CD4-positive, alpha-beta T cell treated with Interleukin-15 for 4 hours (primary cell): ENCODE measurements around the gene WWOX.

Experiments used
- DNase-seq: peaks from one replicate; pipeline ENCODE4 v3.0.0-alpha.2; 2020; ENCODE audit warnings: low spot score

Gene WWOX

DNA sequence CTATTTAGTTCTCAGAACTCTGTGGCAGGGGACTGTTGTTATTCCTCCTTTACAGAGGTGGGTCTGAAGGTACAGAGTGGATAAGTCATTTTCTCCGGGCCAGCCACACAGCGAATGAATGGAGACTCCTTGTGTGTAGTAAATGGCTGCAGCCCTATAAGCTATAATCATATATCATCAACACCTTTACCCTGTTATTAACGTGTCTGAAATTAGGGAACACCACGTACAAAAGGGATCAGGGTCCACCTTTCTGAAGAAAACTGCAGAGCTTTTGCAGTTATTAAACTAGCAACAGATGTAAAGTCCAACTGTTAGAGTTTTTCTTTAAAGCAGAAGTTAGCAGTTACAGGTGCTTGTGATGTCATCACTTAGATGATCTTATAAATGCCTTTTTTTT lies 804.4 kb downstream of the WWOX start:
- DNase-seq = no peak

DNA sequence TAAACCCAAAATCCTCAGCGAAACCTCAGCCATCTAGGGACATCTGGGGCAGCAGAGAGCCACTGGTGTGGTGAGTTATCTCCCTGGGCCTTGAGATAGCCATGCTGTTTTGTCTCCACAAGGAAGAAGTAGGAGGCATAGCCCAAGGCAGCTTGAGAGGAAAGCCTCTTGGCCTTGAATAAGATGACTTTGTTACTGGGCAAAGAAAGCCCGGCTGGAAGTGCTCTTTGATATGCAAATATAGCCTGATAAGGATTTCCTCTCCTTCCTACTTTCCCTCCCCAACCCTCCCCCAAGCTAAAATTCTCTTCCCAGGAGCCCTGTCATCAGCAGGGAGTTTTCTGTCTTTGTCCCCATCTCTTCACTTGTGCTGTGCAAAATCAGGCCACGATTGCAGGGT lies 806.7 kb downstream of the WWOX start:
- DNase-seq = no peak

GRCh38 chr16:78909226-78909625 lies 809.8 kb downstream of the WWOX start:
- no peak for DNase-seq

DNA sequence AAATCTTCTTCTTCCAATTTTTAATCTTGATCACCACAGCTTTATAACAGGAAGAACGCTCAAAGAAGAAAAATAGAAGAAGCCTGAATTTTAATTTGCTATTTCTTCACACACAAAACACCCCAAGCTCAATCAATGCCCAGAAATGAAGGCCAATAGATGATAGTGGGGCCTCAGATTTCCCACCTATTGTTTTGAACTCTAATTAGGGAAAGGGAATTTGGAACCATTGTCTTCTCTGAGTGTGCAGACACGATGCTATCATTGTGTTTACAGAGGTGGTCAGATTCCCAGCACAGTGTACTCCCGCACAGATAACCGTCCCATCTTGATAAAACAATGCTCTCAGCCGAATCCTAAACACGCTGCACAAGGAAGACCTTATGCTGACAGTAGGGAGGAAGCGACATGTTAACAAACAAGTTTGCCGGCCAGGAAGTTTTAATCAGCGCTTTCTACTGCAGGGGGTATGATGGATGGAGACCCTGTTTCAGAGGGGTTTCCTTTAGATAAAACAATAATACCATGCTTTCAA lies 816.4 kb downstream of the WWOX start:
- no peak for DNase-seq

GRCh38 chr16:78916928-78917545 lies 817.6 kb downstream of the WWOX start:
- DNase-seq = no peak

- no peak for DNase-seq
Observed at GRCh38 chr16:78918805-78919305, 819.4 kb downstream of the WWOX start.

DNA sequence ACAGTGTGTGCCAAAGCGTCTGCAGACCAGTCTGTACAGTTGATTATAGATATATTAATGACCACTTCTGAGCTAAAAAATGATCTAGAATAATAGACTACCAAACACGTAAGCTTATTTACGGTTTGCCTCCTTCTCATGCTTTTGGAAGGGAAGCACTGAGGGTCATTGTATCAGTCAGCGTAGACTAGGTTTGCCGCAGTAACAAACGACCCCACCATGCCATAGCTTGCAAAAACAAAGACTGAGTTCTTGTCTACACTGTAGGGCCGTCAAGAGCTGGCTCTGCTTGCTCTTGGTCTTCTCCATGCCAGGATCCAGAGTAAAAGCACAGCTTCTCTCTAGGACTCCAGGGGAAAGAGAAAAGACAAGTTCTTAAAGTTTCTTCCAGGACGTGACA lies 820.4 kb downstream of the WWOX start:
- DNase-seq = no peak

DNA sequence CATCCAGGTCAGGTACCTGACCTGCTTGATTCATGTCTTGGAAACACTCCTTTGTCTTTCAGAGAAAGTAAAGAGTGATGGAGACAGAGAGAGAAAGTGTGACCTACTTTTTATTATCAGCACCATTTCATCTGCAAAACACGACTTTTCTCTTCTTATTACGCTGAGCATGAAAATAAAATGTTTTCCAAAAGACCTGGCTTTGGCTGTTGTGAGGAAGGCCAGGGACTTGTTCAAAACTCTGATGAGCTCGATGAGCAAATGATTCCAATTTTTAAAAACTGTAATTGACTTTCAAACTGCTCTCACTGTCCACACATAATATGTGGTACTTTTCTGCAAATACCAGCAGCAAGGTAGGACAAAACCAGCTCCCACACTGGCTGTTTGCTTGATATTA lies 821.2 kb downstream of the WWOX start:
- DNase-seq = no peak

DNA sequence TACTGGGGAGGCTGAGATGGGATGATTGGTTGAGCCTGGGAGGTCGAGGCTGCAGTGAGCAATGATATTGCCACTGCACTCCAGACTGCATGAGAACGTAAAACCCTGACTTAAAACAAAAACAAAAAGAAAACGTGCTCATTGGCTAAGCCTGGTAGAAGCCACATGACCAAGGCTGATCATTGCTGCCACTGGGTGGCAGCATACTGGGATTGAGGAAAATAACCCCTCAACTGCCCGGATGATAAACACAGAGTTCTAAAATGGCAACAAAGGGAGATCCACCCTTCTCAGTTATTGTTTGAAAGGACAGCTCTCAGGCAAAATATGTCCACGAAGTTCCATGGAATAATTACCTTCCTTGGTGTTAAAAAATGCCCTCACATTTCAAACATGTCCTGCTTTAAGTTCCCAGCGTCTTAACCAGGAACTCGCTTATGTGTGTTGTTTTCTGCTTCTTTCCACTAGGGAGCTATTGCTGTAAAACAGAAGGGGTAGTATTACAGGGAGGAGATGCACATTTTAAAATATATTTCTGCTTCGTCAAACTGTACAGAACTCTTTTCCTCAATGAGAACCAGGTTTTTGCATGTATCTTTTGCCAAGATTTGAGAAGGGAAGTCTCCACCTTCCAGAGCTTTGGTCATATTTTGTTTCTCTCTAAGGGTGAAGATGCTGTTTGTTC lies 825.8 kb downstream of the WWOX start:
- peak; percentile 32 for DNase-seq

DNA sequence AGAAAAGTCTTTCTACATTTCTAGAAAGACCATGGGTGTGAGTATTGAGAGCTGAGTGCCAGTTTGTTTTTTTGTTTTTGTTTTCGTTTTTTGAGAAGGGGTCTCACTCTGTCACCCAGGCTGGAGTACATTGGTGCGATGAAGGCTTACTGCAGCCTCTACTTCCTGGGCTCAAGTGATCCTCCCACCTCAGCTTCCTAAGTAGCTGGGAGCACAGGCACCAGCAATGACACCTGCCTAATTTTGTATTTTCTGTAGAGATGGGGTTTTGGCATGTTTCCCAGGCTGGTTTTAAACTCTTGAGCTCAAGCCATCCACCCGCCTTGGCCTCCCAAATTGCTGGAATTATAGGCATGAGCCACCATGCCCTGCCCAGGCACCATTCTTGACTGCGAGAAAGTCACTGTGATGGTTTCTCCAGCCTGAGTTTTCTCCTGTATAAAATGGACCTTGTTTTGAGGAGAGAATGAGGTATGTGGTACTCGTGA lies 827.3 kb downstream of the WWOX start:
- no peak for DNase-seq

DNA sequence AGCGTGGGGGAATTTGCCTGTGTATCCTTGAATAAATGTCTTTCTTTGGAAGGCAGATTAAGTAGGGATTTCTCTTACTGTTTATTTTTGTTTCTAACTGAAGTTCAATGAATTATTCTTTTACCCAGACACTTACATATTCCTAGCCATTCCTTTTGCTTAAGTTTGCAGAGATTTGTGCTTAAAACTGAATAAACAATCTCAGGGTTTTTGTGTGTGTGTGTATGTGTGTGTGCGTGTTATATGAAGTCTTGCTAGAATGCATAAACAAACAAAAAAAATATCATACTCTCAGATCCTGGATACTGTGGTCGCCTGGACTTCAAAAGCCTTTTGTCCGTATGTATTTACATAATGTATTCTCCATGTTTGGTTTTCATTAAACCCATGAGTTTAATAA lies 828.3 kb downstream of the WWOX start:
- DNase-seq = no peak

- DNase-seq = no peak
Observed at GRCh38 chr16:78929841-78930240, 830.4 kb downstream of the WWOX start.

DNA sequence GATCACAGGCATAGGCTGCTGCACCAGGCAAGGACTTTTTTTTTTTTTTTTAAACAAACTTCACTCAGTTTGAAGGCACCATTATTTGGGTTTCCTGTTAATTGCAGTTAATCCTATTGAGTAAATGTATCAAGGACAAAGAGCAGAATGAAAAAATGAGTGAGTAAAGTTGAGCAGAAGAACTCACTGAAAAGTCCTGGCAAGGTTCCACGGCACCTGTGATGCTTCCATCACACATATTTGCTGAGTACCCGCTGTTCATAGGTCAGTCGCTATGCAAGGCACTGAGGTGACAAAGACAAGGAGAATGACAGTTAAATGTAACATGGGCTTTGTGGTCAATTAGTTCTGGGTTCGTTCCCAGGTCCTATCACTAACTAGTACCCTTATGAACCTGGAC lies 831.1 kb downstream of the WWOX start:
- no peak for DNase-seq

- no peak for DNase-seq
Observed at GRCh38 chr16:78931267-78931666, 831.8 kb downstream of the WWOX start.

GRCh38 chr16:78931678-78932077 lies 832.2 kb downstream of the WWOX start:
- DNase-seq = no peak

DNA sequence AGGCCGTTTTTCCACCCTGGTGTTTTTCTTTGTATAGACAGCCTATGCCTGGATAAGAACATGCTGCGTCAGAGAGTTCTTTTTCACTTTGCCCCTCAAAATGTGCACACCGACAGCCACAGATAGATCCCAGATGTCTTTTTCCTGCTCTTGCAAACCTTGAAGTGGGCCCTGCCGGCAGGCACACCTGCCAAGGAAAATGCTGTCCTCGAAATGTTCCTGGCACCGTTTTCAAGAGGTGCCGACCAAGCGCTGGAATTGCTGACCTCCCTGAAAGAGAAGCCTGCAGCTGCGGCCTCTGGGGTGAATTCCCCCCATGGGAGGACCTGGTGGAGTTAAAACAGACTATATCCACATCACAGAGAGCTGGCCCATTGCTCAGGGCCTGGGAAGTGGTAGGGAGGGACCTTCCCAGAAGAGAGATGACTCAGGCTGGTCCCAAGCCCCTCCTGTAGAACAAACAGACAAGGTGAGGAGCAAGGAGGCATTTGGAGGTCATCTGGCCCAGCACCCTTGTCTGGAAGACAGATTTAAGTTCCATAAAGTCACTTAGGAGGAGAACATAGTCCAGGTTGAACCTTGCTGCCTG lies 833.0 kb downstream of the WWOX start:
- no peak for DNase-seq

DNA sequence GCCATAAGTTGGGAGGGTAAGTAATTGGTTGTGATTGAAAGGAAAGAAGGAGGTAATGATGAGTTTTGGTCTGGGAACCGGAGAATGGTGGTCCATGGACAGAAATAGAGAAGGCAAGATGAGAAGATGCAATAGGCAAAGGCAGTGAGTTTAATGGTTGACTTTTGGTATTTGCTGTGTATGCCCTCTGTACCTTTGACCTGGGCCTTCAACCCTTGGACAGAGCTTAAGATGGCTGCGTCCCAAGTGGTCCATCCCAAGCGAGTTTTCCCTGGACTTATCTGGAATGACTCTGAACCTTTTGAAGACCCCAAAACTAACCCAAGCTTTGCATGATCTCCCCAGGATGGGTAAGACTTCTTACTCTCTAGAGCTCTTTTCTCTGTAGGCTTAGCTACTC lies 836.6 kb downstream of the WWOX start:
- no peak for DNase-seq

GRCh38 chr16:78939597-78939996 lies 840.1 kb downstream of the WWOX start:
- no peak for DNase-seq

- no peak for DNase-seq
Observed at GRCh38 chr16:78942625-78943245, 843.3 kb downstream of the WWOX start.

DNA sequence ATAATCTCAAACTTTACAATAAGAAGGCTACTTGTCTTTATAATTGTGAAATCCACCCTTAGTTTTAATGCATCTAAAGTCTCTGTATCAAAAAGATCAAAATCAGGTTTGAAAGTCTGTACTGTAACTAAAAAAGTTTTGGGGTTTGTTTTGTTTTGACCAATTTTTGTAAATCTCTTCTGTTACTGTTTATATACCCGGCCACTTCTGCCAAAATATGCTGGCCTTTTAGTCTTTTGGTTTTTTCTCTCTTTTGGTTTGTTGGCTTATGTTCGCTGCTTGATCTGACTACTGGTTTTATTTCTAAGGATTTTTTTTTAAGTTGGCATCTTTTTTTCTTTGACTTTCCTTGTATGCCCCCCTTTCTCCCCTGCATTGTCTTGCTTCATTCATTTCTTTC lies 845.9 kb downstream of the WWOX start:
- no peak for DNase-seq

DNA sequence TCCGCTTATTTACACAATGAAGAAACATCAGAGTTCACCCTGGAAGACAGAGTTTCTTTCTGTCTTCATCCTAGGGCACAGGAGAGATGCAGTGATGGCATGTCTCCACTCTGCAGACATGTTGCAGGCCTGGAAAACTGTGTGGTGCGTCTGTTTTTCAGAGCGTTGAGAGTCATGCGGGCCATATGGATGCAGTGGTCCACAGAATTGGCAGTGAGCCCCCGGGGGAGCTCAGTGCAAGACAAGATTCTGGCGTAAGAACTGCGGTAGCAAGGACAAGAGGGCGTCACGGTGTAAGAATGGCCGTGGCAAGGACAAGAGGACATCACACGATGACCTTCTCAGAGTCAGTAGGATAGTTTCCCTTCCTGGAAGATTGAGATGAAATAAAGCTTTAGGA lies 847.1 kb downstream of the WWOX start:
- DNase-seq = no peak

DNA sequence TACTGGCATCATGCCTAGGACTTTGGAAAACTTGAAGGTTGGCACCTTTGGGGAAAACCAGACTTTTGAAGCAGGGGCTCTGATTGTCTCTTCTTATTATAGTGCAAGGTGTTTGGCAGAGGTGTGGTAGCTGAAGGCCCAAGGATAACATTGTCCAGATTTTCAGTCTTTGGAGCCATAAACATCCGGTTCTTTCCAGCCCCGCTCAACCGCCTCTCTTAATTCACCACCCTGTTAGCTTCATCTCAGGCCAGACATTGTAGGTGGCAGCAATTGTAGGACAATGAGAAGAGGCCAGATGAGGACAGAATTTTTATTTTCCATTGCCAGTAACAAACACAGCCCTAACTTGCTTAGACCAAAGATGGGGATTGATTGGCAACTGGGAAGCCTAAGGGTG lies 851.3 kb downstream of the WWOX start:
- no peak for DNase-seq

DNA sequence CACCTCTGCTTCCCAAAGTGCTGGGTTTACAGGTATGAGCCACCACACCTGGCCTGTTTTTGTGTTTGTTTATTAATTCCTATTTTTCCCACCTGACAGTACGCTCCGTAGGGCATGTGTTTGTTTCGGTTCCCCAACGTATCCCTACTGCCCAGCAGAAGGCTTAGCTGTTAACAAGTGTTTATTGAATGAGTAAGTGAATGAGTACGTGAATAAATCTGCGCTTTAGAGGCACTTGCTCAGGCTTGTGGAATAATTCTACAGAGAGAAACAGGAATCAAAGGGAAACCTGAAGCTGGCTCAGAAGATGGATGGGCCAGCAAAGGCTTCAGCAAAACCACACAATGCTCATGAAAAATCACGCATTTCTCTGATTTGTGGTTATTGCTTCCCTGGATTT lies 853.2 kb downstream of the WWOX start:
- DNase-seq = no peak
